CD8-positive, alpha-beta memory T cell (primary cell): Measurements from ENCODE around the gene CDK16. TPM values are rescaled to one million over a fixed set of nuclear protein-coding genes. Genes with fewer than 3 reads are reported as not detected.

ENCODE experiments used
- CTCF ChIA-PET: fragments of 350-600 bp; sonication (Branson Sonifier 250); formaldehyde crosslinking; loops from one replicate; lab custom pipeline; 2021; ENCODE audit warnings: antibody characterized with exemption; lab: Charles Lee
- POLR2A ChIA-PET: fragments of 350-600 bp; sonication (Branson Sonifier 250); formaldehyde crosslinking; loops from one replicate; lab custom pipeline; 2021; ENCODE audit warnings: antibody characterized with exemption; lab: Charles Lee
- DNase-seq, 5 donors: peaks; one replicate each; pipeline versions ENCODE4 v3.0.0 to v3.0.0-alpha.2; 2020 to 2022; ENCODE audit warnings: mixed read lengths in 1 of 5
- H3K27ac ChIP-seq: one replicate; pipeline ENCODE4 v1.7.0; 2013; ENCODE audit warnings: low read depth, mild to moderate bottlenecking, low read length, moderate library complexity
- H3K27me3 ChIP-seq: 2 replicates; pipeline ENCODE4 v1.7.0; 2013; ENCODE audit warnings: low read length, mild to moderate bottlenecking; ENCODE audit not compliant: insufficient read depth, poor library complexity, severe bottlenecking
- H3K36me3 ChIP-seq: 2 replicates; pipeline ENCODE4 v1.7.0; 2013; ENCODE audit warnings: mild to moderate bottlenecking, low read length, moderate library complexity; ENCODE audit not compliant: insufficient read depth
- H3K4me1 ChIP-seq: 2 replicates; pipeline ENCODE4 v1.7.0; 2013; ENCODE audit warnings: mild to moderate bottlenecking, low read length, moderate library complexity; ENCODE audit not compliant: insufficient read depth
- H3K4me3 ChIP-seq: 2 replicates; pipeline ENCODE4 v1.7.0; 2013; ENCODE audit warnings: mild to moderate bottlenecking, low read length
- H3K9me3 ChIP-seq: 2 replicates; pipeline ENCODE4 v1.7.0; 2013; ENCODE audit warnings: mild to moderate bottlenecking, low read length
- H3K27ac Mint-ChIP-seq, 8 donors: one replicate each; pipeline ENCODE4 v1.8.0; 2020 to 2021; ENCODE audit warnings: mixed read lengths in 8 of 8, mild to moderate bottlenecking in 6 of 8, inconsistent platforms in 3 of 8, moderate library complexity in 3 of 8
- H3K27me3 Mint-ChIP-seq, 2 donors: one replicate each; pipeline ENCODE4 v1.8.0; 2020 to 2021; ENCODE audit warnings: mixed read lengths in 2 of 2, mild to moderate bottlenecking in 1 of 2, moderate library complexity in 1 of 2
- H3K36me3 Mint-ChIP-seq, 3 donors: one replicate each; pipeline ENCODE4 v1.8.0; 2020 to 2021; ENCODE audit warnings: mixed read lengths in 3 of 3, inconsistent platforms in 1 of 3, mild to moderate bottlenecking in 1 of 3
- H3K4me1 Mint-ChIP-seq, 3 donors: one replicate each; pipeline ENCODE4 v1.8.0; 2020 to 2021; ENCODE audit warnings: mixed read lengths in 3 of 3, inconsistent platforms in 1 of 3, mild to moderate bottlenecking in 1 of 3
- H3K4me3 Mint-ChIP-seq, 7 donors: one replicate each; pipeline ENCODE4 v1.8.0; 2020 to 2021; ENCODE audit warnings: mixed read lengths in 7 of 7, mild to moderate bottlenecking in 6 of 7, moderate library complexity in 4 of 7, inconsistent platforms in 2 of 7
- H3K9me3 Mint-ChIP-seq, 5 donors: one replicate each; pipeline ENCODE4 v1.8.0; 2020 to 2022; ENCODE audit warnings: mixed read lengths in 5 of 5, mild to moderate bottlenecking in 3 of 5, moderate library complexity in 2 of 5, inconsistent platforms in 1 of 5
- polyA plus RNA-seq: library from polyadenylated mRNA; unstranded; fragments of 300-500 nt; fragmentation: Illumina TruSeq; gene quantifications from one replicate; pipeline ENCODE4 v1.2.3, GENCODE V29; 2021
- total RNA-seq, 2 experiments: library from RNA; stranded (reverse); gene quantifications; one replicate each; pipeline ENCODE4 v1.2.3, GENCODE V29; 2021

CDK16 gene
- total and polyA plus RNA-seq, 3 experiments from 2014 or later, result 14.5 to 49.1 (median 48.2) TPM

DNA sequence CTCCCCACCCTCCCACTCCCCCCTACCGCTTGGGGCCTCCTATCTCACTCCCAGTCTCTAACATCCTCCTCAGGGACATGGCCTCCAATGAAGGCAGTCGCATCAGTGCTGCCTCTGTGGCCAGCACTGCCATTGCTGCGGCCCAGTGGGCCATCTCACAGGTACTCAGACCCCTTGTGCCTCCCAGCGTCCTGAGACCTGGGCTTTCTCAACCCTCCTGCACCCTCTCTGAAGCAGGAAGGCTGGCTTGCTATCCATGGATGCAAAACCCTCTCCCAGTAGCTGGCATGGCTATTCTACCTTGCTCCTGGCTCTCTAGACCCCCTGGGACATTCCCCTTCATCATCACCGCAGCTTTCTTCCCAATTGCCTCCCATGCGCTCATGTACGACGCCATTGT, 38.1 kb upstream of the CDK16 start:
- H3K4me3 Mint-ChIP-seq, result no peak overlapping the region
- no peak overlapping the region for H3K4me3 ChIP-seq
- peaks cover 2% of the 10 kb centered on the region for H3K36me3 ChIP-seq
- H3K27ac ChIP-seq, result no peak overlapping the region
- H3K27ac Mint-ChIP-seq, result peak overlapping the region in 3 of 8 donors; percentile 17 to 78 (median 70)
- ChIA-PET CTCF (no interaction called here), POLR2A (no interaction called here)
- peaks cover 0 to 4% of the 10 kb centered on the region in 2 donors for H3K27me3 Mint-ChIP-seq
- no peaks in the 10 kb centered on the region for H3K9me3 ChIP-seq
- no peaks in the 10 kb centered on the region for H3K4me1 Mint-ChIP-seq
- H3K27me3 ChIP-seq, result no peaks in the 10 kb centered on the region
- DNase-seq, result no peak
- H3K9me3 Mint-ChIP-seq, result no peaks in the 10 kb centered on the region
- H3K4me1 ChIP-seq, result no peaks in the 10 kb centered on the region
- peaks cover 0 to 76% (median 2%) of the 10 kb centered on the region in 3 donors for H3K36me3 Mint-ChIP-seq

DNA sequence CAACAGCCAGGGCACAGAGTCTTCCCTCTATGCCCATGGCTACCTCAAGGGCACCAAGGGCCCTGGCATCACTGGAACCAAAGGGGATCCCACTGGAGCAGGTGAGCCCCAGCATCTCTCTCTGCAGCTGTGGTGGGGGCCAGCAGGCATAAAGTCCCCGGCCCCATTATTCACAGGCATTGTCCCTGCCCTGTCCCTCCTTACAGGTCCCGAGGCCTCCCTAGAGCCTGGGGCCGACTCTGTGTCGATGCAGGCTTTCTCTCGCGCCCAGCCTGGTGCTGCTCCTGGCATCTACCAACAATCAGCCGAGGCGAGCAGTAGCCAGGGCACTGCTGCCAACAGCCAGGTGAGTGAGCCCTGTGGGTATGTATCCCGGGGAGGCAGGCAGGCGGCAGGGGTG, 37.2 kb upstream of the CDK16 start:
- no peaks in the 10 kb centered on the region for H3K36me3 ChIP-seq
- DNase-seq, result no peak
- no peaks in the 10 kb centered on the region for H3K4me1 ChIP-seq
- H3K27ac ChIP-seq, result no peak overlapping the region
- Mint-ChIP-seq H3K4me1 (no peaks in the 10 kb centered on the region), H3K27ac (no peak overlapping the region), H3K27me3 (peaks cover 0 to 6% of the 10 kb centered on the region in 2 donors), H3K9me3 (no peaks in the 10 kb centered on the region), H3K36me3 (peaks cover 0 to 76% (median 2%) of the 10 kb centered on the region in 3 donors), H3K4me3 (no peak overlapping the region)
- no peaks in the 10 kb centered on the region for H3K27me3 ChIP-seq
- ChIA-PET POLR2A (no interaction called here), CTCF (no interaction called here)
- no peak overlapping the region for H3K4me3 ChIP-seq
- no peaks in the 10 kb centered on the region for H3K9me3 ChIP-seq

- peak overlapping the region in 1 of 8 donors; percentile 21 for H3K27ac Mint-ChIP-seq
- H3K36me3 Mint-ChIP-seq, result peaks cover 0 to 73% (median 2%) of the 10 kb centered on the region in 3 donors
- DNase-seq, result no peak
- Histone ChIP-seq H3K4me1 (no peaks in the 10 kb centered on the region), H3K36me3 (no peaks in the 10 kb centered on the region), H3K4me3 (no peak overlapping the region), H3K27me3 (no peaks in the 10 kb centered on the region), H3K9me3 (no peaks in the 10 kb centered on the region), H3K27ac (no peak overlapping the region)
- no peak overlapping the region for H3K4me3 Mint-ChIP-seq
- ChIA-PET POLR2A (no interaction called here), CTCF (no interaction called here)
- H3K4me1 Mint-ChIP-seq, result no peaks in the 10 kb centered on the region
- no peaks in the 10 kb centered on the region for H3K9me3 Mint-ChIP-seq
- H3K27me3 Mint-ChIP-seq, result peaks cover 0 to 3% of the 10 kb centered on the region in 2 donors
These were observed 36.3 kb upstream of the CDK16 start for GRCh38 chrX:47182106-47182700.

DNA sequence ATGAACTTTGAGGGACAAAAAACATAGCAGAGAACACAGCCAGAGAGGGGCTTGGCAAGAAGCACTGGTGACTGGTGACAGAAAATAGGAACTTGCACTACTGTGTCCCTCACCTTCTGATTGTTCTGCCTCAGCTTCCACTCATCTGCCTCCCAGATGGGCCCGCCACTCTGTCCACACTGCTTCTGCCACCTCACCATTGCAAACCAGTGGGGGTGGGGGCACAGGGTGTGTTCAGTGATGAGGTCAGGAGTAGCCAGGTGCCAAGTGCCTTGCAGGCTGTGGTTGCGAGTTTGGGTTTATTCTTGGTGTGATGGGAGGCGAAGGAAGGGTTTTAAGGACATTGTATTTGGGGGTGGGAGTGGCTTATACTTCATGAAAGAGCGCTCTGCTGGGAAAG, 34.0 kb upstream of the CDK16 start:
- no peaks in the 10 kb centered on the region for H3K4me1 ChIP-seq
- no peak overlapping the region for H3K27ac ChIP-seq
- no peaks in the 10 kb centered on the region for H3K9me3 ChIP-seq
- no peaks in the 10 kb centered on the region for H3K27me3 ChIP-seq
- Mint-ChIP-seq H3K27me3 (peaks cover 0 to 3% of the 10 kb centered on the region in 2 donors), H3K9me3 (no peaks in the 10 kb centered on the region), H3K36me3 (peaks cover 0 to 54% (median 0%) of the 10 kb centered on the region in 3 donors), H3K4me1 (no peaks in the 10 kb centered on the region), H3K4me3 (no peak overlapping the region), H3K27ac (peak overlapping the region in 1 of 8 donors; percentile 82)
- H3K4me3 ChIP-seq, result no peak overlapping the region
- ChIA-PET CTCF (no interaction called here), POLR2A (no interaction called here)
- no peak for DNase-seq
- no peaks in the 10 kb centered on the region for H3K36me3 ChIP-seq

DNA sequence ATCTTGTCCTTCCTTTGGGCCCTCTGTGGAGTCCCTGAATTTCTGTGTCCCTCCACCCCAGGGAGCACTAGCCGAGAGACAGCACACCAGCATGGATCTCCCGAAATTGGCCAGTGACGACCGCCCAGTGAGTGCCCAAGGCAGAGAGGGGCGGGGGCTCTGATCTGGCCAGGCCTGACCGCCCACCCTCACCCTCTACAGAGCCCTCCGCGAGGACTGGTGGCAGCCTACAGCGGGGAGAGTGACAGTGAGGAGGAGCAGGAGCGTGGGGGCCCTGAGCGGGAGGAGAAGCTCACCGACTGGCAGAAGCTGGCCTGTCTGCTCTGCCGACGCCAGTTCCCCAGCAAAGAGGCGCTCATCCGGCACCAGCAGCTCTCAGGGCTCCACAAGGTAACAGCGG, 33.2 kb upstream of the CDK16 start:
- ChIA-PET CTCF (no interaction called here), POLR2A (no interaction called here)
- Histone ChIP-seq H3K27ac (no peak overlapping the region), H3K36me3 (no peaks in the 10 kb centered on the region), H3K4me3 (no peak overlapping the region), H3K9me3 (no peaks in the 10 kb centered on the region), H3K27me3 (no peaks in the 10 kb centered on the region), H3K4me1 (no peaks in the 10 kb centered on the region)
- DNase-seq, result no peak
- peaks cover 0 to under 1% (median 0%) of the 10 kb centered on the region in 3 donors for H3K4me1 Mint-ChIP-seq
- H3K9me3 Mint-ChIP-seq, result no peaks in the 10 kb centered on the region
- peaks cover 0 to 51% (median 0%) of the 10 kb centered on the region in 3 donors for H3K36me3 Mint-ChIP-seq
- no peak overlapping the region for H3K27ac Mint-ChIP-seq
- H3K4me3 Mint-ChIP-seq, result no peak overlapping the region
- peaks cover 0 to 3% of the 10 kb centered on the region in 2 donors for H3K27me3 Mint-ChIP-seq

- DNase-seq, result no peak
- Mint-ChIP-seq H3K4me3 (no peak overlapping the region), H3K27me3 (peaks cover 0 to 3% of the 10 kb centered on the region in 2 donors), H3K36me3 (peaks cover 0 to 47% (median 0%) of the 10 kb centered on the region in 3 donors), H3K9me3 (no peaks in the 10 kb centered on the region), H3K4me1 (peaks cover 6 to 10% (median 9%) of the 10 kb centered on the region in 3 donors), H3K27ac (peak overlapping the region in 1 of 8 donors; percentile 89)
- H3K4me3 ChIP-seq, result no peak overlapping the region
- ChIA-PET CTCF (interaction anchor here (0.7 kb wide), 1 partner anchor 337 kb away, joined by 3 read pairs; no protein-coding TSS in a partner anchor), POLR2A (no interaction called here)
- H3K27ac ChIP-seq, result no peak overlapping the region
- no peaks in the 10 kb centered on the region for H3K36me3 ChIP-seq
- no peaks in the 10 kb centered on the region for H3K27me3 ChIP-seq
- no peaks in the 10 kb centered on the region for H3K4me1 ChIP-seq
- no peaks in the 10 kb centered on the region for H3K9me3 ChIP-seq
These were observed 32.3 kb upstream of the CDK16 start for GRCh38 chrX:47186096-47186740.

DNA sequence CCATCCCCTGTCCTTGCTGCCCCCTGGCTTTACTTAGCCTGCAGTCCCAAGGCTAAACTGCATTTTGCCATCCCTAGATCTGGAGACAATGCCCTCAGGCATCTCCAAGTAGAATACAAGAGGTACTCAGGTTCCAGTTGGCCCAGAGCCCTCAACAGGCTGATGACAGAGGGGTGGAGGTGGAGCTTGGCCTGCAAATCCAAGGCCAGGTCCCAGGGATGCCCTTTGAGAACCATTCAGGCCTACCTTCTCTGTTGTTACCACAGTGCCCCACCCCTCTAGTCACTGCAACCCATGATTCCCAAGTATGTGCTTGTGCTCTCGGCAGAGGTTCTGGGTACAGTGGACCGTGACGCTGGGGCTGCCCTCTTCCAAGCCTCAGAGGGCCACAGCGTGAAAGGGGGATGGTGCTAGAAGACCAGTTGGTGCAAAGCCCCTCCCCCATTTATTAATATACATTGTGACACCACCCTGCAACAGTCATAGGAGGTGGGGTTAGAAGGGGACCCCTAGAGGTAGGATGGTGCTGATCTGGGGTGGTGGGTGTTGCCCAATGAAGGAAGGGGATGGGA, 31.3 kb upstream of the CDK16 start:
- Histone ChIP-seq H3K9me3 (no peaks in the 10 kb centered on the region), H3K36me3 (no peaks in the 10 kb centered on the region), H3K4me3 (no peak overlapping the region), H3K27ac (no peak overlapping the region), H3K27me3 (no peaks in the 10 kb centered on the region), H3K4me1 (peaks cover 6% of the 10 kb centered on the region)
- no peak for DNase-seq
- Mint-ChIP-seq H3K9me3 (no peaks in the 10 kb centered on the region), H3K27ac (peak overlapping the region in 3 of 8 donors; percentile 41 to 63 (median 42)), H3K4me1 (peaks cover 15 to 20% (median 15%) of the 10 kb centered on the region in 3 donors), H3K36me3 (peaks cover 0 to 37% (median 0%) of the 10 kb centered on the region in 3 donors), H3K27me3 (peaks cover 0 to 3% of the 10 kb centered on the region in 2 donors), H3K4me3 (no peak overlapping the region)
- CTCF ChIA-PET, result interaction anchor here (0.7 to 1.6 kb wide), 2 partner anchors 43 to 336 kb away, joined by 3 to 6 read pairs; partner anchors contain the start of genes NDUFB11 and RBM10
- POLR2A ChIA-PET, result interaction anchor here (1.2 kb wide), 1 partner anchor 46 kb away, joined by 3 read pairs; no protein-coding TSS in a partner anchor

GRCh38 chrX:47189906-47190305, 28.6 kb upstream of the CDK16 start:
- peaks cover 18% of the 10 kb centered on the region for H3K4me1 ChIP-seq
- H3K9me3 ChIP-seq, result no peaks in the 10 kb centered on the region
- Mint-ChIP-seq H3K9me3 (no peaks in the 10 kb centered on the region), H3K27ac (peak overlapping the region in 1 of 8 donors; percentile 90), H3K27me3 (peaks cover 0 to 3% of the 10 kb centered on the region in 2 donors), H3K4me1 (peaks cover 34 to 42% (median 35%) of the 10 kb centered on the region in 3 donors), H3K4me3 (no peak overlapping the region), H3K36me3 (peaks cover 0 to 31% (median 0%) of the 10 kb centered on the region in 3 donors)
- CTCF ChIA-PET, result interaction anchor here (1.0 to 1.3 kb wide), 2 partner anchors 178 to 334 kb away, joined by 3 to 7 read pairs; no protein-coding TSS in a partner anchor
- POLR2A ChIA-PET, result interaction anchor here (1.3 to 2.6 kb wide), 2 partner anchors 43 to 45 kb away, joined by 9 to 18 read pairs; partner anchors contain the start of genes NDUFB11, RBM10 and USP11
- no peaks in the 10 kb centered on the region for H3K27me3 ChIP-seq
- no peak overlapping the region for H3K27ac ChIP-seq
- no peak for DNase-seq
- H3K36me3 ChIP-seq, result no peaks in the 10 kb centered on the region
- H3K4me3 ChIP-seq, result no peak overlapping the region
